ENCODE data around the gene RPL22.

DNA sequence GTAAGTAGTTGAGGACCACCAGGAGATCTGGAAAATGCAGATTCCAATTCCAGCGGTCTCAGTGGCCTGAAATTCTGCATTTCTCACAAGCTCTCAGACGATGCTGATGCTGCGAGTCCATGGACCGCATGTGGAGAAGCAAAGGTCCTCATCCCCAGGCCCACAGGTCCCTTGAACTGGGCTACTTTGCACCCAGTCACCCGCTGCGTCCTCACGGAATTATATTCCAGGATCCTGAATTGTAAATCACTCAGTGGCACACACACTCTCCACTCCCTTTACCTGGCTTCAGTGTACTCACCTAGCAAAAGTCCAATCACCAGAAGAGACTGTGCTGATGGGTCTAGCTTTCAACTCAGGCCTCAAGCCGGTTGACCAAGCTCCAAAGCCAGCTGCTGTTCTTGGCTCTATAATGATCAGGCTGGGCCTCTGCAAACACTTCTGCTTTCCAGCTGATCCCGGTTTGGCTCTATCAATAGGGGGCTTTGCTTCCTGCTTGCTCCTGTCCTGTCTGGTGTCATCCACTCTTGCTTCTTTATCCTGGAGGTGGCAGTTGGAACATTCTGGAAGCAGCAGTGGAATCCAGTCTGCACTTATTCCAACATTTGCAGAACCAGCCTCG, 904 bp upstream of the RPL22 start:
- TF ChIP-seq CTCF (IDR thresholded peaks at IDR 0.05; ENCODE audit: low read depth, low read length): no peak
- no peak for TF ChIP-seq EZH2phosphoT487 (IDR thresholded peaks at IDR 0.05; ENCODE audit: low read depth)

Measured in OCI-LY3 (cell line).